ENCODE measurements around the gene JOSD1.
"Not testable (repeated sequence)": the region's sequence is repeated elsewhere in the genome, so short reads cannot be mapped to it uniquely, and the experiment has no call there.

The JOSD1 gene

GRCh38 chr22:38684895-38685294, 15.8 kb downstream of the JOSD1 start:
- DNase-seq (ENCODE audit: low spot score): no peak

GRCh38 chr22:38681582-38682335, 19.0 kb downstream of the JOSD1 start, which contains the start of gene TOMM22:
Gene TOMM22 (plus strand): TSS chr22:38681957. CDS start chr22:38681979, 22 bp downstream.
- peak; percentile 84 for DNase-seq (ENCODE audit: low spot score)

- DNase-seq (ENCODE audit: low spot score): no peak
Observed at GRCh38 chr22:38675833-38676232, 24.9 kb downstream of the JOSD1 start.

GRCh38 chr22:38674888-38675287, 25.9 kb downstream of the JOSD1 start:
- no peak for DNase-seq (ENCODE audit: low spot score)

- no peak for DNase-seq (ENCODE audit: low spot score)
Observed at GRCh38 chr22:38657045-38657909, 43.5 kb downstream of the JOSD1 start.

- peak; percentile 91 for DNase-seq (ENCODE audit: low spot score)
Observed at GRCh38 chr22:38656256-38657044, 44.3 kb downstream of the JOSD1 start, which contains the start of the genes CBY1 and FAM227A. Gene CBY1 (plus strand): TSS chr22:38656638. CDS start chr22:38668055, 11,417 bp downstream. Gene FAM227A (minus strand): TSS chr22:38656392. CDS start chr22:38650168, 6,224 bp downstream.

- no peak for DNase-seq (ENCODE audit: low spot score)
Observed at GRCh38 chr22:38655519-38656255, 45.1 kb downstream of the JOSD1 start.

- no peak for DNase-seq (ENCODE audit: low spot score)
Observed at GRCh38 chr22:38653741-38654140, 47.0 kb downstream of the JOSD1 start.

GRCh38 chr22:38652859-38653258, 47.9 kb downstream of the JOSD1 start:
- DNase-seq (ENCODE audit: low spot score): no peak

GRCh38 chr22:38649841-38650522, 50.8 kb downstream of the JOSD1 start:
- DNase-seq (ENCODE audit: low spot score): no peak

- DNase-seq (ENCODE audit: low spot score): no peak
Observed at GRCh38 chr22:38645430-38645829, 55.3 kb downstream of the JOSD1 start.

- not testable (repeated sequence) for DNase-seq (ENCODE audit: low spot score)
Observed at GRCh38 chr22:38644245-38644644, 56.5 kb downstream of the JOSD1 start.

- no peak for DNase-seq (ENCODE audit: low spot score)
Observed at GRCh38 chr22:38641476-38642040, 59.2 kb downstream of the JOSD1 start.

GRCh38 chr22:38638728-38639127, 62.0 kb downstream of the JOSD1 start:
- no peak for DNase-seq (ENCODE audit: low spot score)

- no peak for DNase-seq (ENCODE audit: low spot score)
Observed at GRCh38 chr22:38638216-38638615, 62.5 kb downstream of the JOSD1 start.

Measured in HuH-7.5 (cell line).